Adrenal gland (tissue), 5 donors: Measurements from ENCODE around the gene MCM3AP.

Experiments used
- CTCF ChIP-seq, 6 experiments: fragments of 450-650 bp in 4 of 6; fragments of 200-600 bp in 2 of 6; sonication (generic) in 1 of 6; IDR thresholded peaks; 1 replicate in 5 of 6; 2 replicates in 1 of 6; pipeline versions ENCODE4 v1.5.1 to v1.8.0; 2016 to 2021; ENCODE audit warnings: antibody characterized with exemption in 6 of 6, mild to moderate bottlenecking in 2 of 6, moderate library complexity in 1 of 6
- POLR2A ChIP-seq, 2 donors: fragments of 450-650 bp; IDR thresholded peaks; one replicate each; pipeline ENCODE4 v1.6.1; 2017; ENCODE audit warnings: antibody characterized with exemption in 2 of 2, mild to moderate bottlenecking in 2 of 2, moderate library complexity in 1 of 2
- donor health status: DM: no; HTN: no; CAD: no.

GRCh38 chr21:46289655-46290179, 4.3 kb upstream of the MCM3AP start:
- no peak for TF ChIP-seq CTCF (IDR thresholded peaks at IDR 0.05)
- TF ChIP-seq POLR2A (IDR thresholded peaks at IDR 0.05) = no peak
